ENCODE results near the gene GALNT9. TPM values are rescaled to one million over a fixed set of nuclear protein-coding genes. Genes with fewer than 3 reads are reported as not detected.
"Not testable (repeated sequence)": the region's sequence is repeated elsewhere in the genome, so short reads cannot be mapped to it uniquely, and the experiment has no call there.

GALNT9 gene
- total RNA-seq, 1 donor from 2014 or later: not detected

- H3K4me1 ChIP-seq: no peaks in the 10 kb centered on the region
- H3K9me3 ChIP-seq (replicated peaks): no peaks in the 10 kb centered on the region
- H3K27me3 ChIP-seq (ENCODE audit: low read depth): peaks cover 31% of the 10 kb centered on the region
- H3K36me3 ChIP-seq: no peaks in the 10 kb centered on the region
- H3K27ac ChIP-seq (replicated peaks): no peak overlapping the region
- H3K4me3 ChIP-seq: no peak overlapping the region
- TF ChIP-seq CTCF (IDR thresholded peaks at IDR 0.05; ENCODE audit: borderline replicate concordance): no peak
- DNase-seq: no peak
- intact Hi-C loops (cut with micrococcal nuclease): no loop called here
Observed at GRCh38 chr12:132300789-132301722, 28.3 kb downstream of the GALNT9 start.

GRCh38 chr12:132296063-132296462, 33.3 kb downstream of the GALNT9 start:
- Histone ChIP-seq H3K27me3 (ENCODE audit: low read depth) (peaks cover 58% of the 10 kb centered on the region), H3K4me1 (no peaks in the 10 kb centered on the region), H3K36me3 (no peaks in the 10 kb centered on the region), H3K27ac (replicated peaks) (no peak overlapping the region), H3K4me3 (no peak overlapping the region), H3K9me3 (replicated peaks) (no peaks in the 10 kb centered on the region)
- DNase-seq: no peak
- TF ChIP-seq CTCF (IDR thresholded peaks at IDR 0.05; ENCODE audit: borderline replicate concordance): no peak
- intact Hi-C loops (cut with micrococcal nuclease): no loop called here

GRCh38 chr12:132295561-132295960, 33.8 kb downstream of the GALNT9 start:
- intact Hi-C loops (cut with micrococcal nuclease); H3K36me3 ChIP-seq; H3K4me3 ChIP-seq; H3K4me1 ChIP-seq; DNase-seq; H3K27ac ChIP-seq (replicated peaks); H3K9me3 ChIP-seq (replicated peaks): not testable (repeated sequence)
- peaks cover 58% of the 10 kb centered on the region for H3K27me3 ChIP-seq (ENCODE audit: low read depth)

- no peak for TF ChIP-seq CTCF (IDR thresholded peaks at IDR 0.05; ENCODE audit: borderline replicate concordance)
- intact Hi-C loops (cut with micrococcal nuclease): no loop called here
- Histone ChIP-seq H3K27me3 (ENCODE audit: low read depth) (peaks cover 60% of the 10 kb centered on the region), H3K4me1 (no peaks in the 10 kb centered on the region), H3K4me3 (no peak overlapping the region), H3K36me3 (no peaks in the 10 kb centered on the region), H3K9me3 (replicated peaks) (no peaks in the 10 kb centered on the region), H3K27ac (replicated peaks) (no peak overlapping the region)
- DNase-seq: no peak
Observed at GRCh38 chr12:132295101-132295526, 34.3 kb downstream of the GALNT9 start.

- Histone ChIP-seq H3K4me3 (no peak overlapping the region), H3K4me1 (no peaks in the 10 kb centered on the region), H3K27me3 (ENCODE audit: low read depth) (peaks cover 67% of the 10 kb centered on the region), H3K36me3 (no peaks in the 10 kb centered on the region), H3K27ac (replicated peaks) (no peak overlapping the region), H3K9me3 (replicated peaks) (no peaks in the 10 kb centered on the region)
- intact Hi-C loops (cut with micrococcal nuclease): no loop called here
- TF ChIP-seq CTCF (IDR thresholded peaks at IDR 0.05; ENCODE audit: borderline replicate concordance): no peak
- no peak for DNase-seq
Observed at GRCh38 chr12:132294121-132295034, 35.0 kb downstream of the GALNT9 start.

Data from left ventricle myocardium inferior (tissue), 1 donor.